Caco-2 (cell line): Measurements from ENCODE around the gene CYP51A1. TPM values are rescaled to one million over a fixed set of nuclear protein-coding genes. Genes with fewer than 3 reads are reported as not detected.
"Not testable (repeated sequence)": the region's sequence is repeated elsewhere in the genome, so short reads cannot be mapped to it uniquely, and the experiment has no call there.

ENCODE experiments used
- BruUV-seq: library from RNA; stranded (reverse); fragments of 400-500 nt; replicated peaks from 2 replicates; lab custom pipeline; 2021; lab: Mats Ljungman, UMichigan
- CTCF ChIA-PET: fragments of 300-600 bp; sonication (Branson Sonifier 250); formaldehyde crosslinking; loops from one replicate; lab custom pipeline; 2022; ENCODE audit warnings: antibody characterized with exemption; lab: Charles Lee
- POLR2A ChIA-PET: fragments of 300-600 bp; sonication (Branson Sonifier 250); formaldehyde crosslinking; loops from one replicate; lab custom pipeline; 2022; ENCODE audit warnings: antibody characterized with exemption; lab: Charles Lee
- DNase-seq, 2 experiments: peaks; one replicate each; pipeline versions ENCODE4 v3.0.0 to v3.0.0-alpha.2; 2020 to 2022
- H3K27me3 ChIP-seq: replicated peaks from 2 replicates; pipeline ENCODE4 v1.6.0; 2011; ENCODE audit warnings: low read length; ENCODE audit not compliant: control insufficient read depth, insufficient read depth
- H3K36me3 ChIP-seq: 2 replicates; pipeline ENCODE4 v1.5.1; 2011; ENCODE audit warnings: low read length; ENCODE audit not compliant: control insufficient read depth, insufficient read depth
- H3K4me1 ChIP-seq: fragments of 250-450 bp; sonication (Bioruptor Pico); 2 replicates; pipeline ENCODE4 v1.5.1; 2020; ENCODE audit warnings: mild to moderate bottlenecking
- H3K4me3 ChIP-seq: 2 replicates; pipeline ENCODE4 v1.5.1; 2011; ENCODE audit warnings: low read depth, mild to moderate bottlenecking, control low read depth, low read length
- H3K9me3 ChIP-seq: fragments of 250-450 bp; sonication (Bioruptor Pico); 2 replicates; pipeline ENCODE4 v1.5.1; 2020; ENCODE audit warnings: mild to moderate bottlenecking, moderate library complexity
- H3K27ac Mint-ChIP-seq: one replicate; pipeline ENCODE4 v1.8.0; 2022; ENCODE audit warnings: mixed read lengths; ENCODE audit not compliant: unreplicated experiment
- H3K27me3 Mint-ChIP-seq: one replicate; pipeline ENCODE4 v1.8.0; 2022; ENCODE audit warnings: mixed read lengths; ENCODE audit not compliant: insufficient read depth, unreplicated experiment
- H3K36me3 Mint-ChIP-seq: one replicate; pipeline ENCODE4 v1.8.0; 2022; ENCODE audit warnings: mild to moderate bottlenecking, mixed read lengths; ENCODE audit not compliant: insufficient read depth, unreplicated experiment
- H3K4me1 Mint-ChIP-seq: one replicate; pipeline ENCODE4 v1.8.0; 2022; ENCODE audit warnings: low read depth, mixed read lengths; ENCODE audit not compliant: unreplicated experiment
- H3K4me3 Mint-ChIP-seq: one replicate; pipeline ENCODE4 v1.8.0; 2022; ENCODE audit warnings: mild to moderate bottlenecking, moderate library complexity, mixed read lengths; ENCODE audit not compliant: unreplicated experiment
- H3K9me3 Mint-ChIP-seq: one replicate; pipeline ENCODE4 v1.8.0; 2022; ENCODE audit warnings: mixed read lengths; ENCODE audit not compliant: unreplicated experiment
- intact Hi-C: fragments of 100-400 bp; cut with micrococcal nuclease; formaldehyde crosslinking; loops from one replicate; pipeline ENCODE4 v1.10.0; 2022; ENCODE audit not compliant: unreplicated experiment
- total RNA-seq: library from RNA; stranded (reverse); gene quantifications from 2 replicates; pipeline ENCODE4 v1.2.3, GENCODE V29; 2022
- TF ChIP-seq, protein P1 (sequence below), 2 experiments: fragments of 200-600 bp in 1 of 2; IDR thresholded peaks; 1 replicate in 1 of 2; 2 replicates in 1 of 2; pipeline versions ENCODE4 v1.5.1 to v1.8.0; 2011 to 2022; ENCODE audit warnings: antibody characterized with exemption in 1 of 2, control low read depth in 1 of 2, inconsistent platforms in 1 of 2, low read depth in 1 of 2, low read length in 1 of 2, mild to moderate bottlenecking in 1 of 2, moderate library complexity in 1 of 2; ENCODE audit not compliant: insufficient read depth in 1 of 2, severe bottlenecking in 1 of 2, unreplicated experiment in 1 of 2

Gene CYP51A1
- total RNA-seq, 1 experiment from 2014 or later = 153 TPM

DNA sequence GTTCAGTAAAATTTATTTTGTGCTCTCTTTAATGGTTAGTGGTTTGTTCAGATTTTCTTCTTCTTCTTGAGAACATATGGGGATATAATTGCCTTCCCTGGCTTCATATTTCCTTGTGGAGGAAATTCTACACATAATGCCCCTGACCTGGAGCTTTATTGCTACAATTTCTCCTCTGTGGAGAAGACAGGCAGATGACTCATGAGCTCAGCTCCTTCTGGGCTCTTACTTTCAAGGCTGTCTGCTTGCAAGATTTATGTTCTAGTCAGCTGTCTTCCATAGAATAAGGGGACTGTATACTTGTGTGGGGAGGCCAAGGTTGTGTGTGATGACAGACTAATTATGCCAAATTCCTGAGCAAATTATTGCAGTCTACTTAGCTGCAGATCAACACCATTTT, 43.1 kb upstream of the CYP51A1 start:
- no peaks in the 10 kb centered on the region for H3K36me3 ChIP-seq
- no peaks in the 10 kb centered on the region for H3K4me1 ChIP-seq
- no peak for DNase-seq
- no peaks in the 10 kb centered on the region for H3K9me3 ChIP-seq
- H3K4me3 ChIP-seq = no peak overlapping the region
- intact Hi-C loops = no loop called here
- Mint-ChIP-seq H3K4me1 (no peaks in the 10 kb centered on the region), H3K27ac (no peak overlapping the region), H3K9me3 (no peaks in the 10 kb centered on the region), H3K36me3 (no peaks in the 10 kb centered on the region), H3K4me3 (no peak overlapping the region), H3K27me3 (peaks cover 2% of the 10 kb centered on the region)
- TF ChIP-seq, protein P1, sequence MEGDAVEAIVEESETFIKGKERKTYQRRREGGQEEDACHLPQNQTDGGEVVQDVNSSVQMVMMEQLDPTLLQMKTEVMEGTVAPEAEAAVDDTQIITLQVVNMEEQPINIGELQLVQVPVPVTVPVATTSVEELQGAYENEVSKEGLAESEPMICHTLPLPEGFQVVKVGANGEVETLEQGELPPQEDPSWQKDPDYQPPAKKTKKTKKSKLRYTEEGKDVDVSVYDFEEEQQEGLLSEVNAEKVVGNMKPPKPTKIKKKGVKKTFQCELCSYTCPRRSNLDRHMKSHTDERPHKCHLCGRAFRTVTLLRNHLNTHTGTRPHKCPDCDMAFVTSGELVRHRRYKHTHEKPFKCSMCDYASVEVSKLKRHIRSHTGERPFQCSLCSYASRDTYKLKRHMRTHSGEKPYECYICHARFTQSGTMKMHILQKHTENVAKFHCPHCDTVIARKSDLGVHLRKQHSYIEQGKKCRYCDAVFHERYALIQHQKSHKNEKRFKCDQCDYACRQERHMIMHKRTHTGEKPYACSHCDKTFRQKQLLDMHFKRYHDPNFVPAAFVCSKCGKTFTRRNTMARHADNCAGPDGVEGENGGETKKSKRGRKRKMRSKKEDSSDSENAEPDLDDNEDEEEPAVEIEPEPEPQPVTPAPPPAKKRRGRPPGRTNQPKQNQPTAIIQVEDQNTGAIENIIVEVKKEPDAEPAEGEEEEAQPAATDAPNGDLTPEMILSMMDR (IDR thresholded peaks at IDR 0.05; ENCODE audit: insufficient read depth in 1 of 2, low read depth in 1 of 2, low read length in 1 of 2, severe bottlenecking in 1 of 2, unreplicated experiment in 1 of 2) = no peak
- POLR2A ChIA-PET = no interaction called here
- no peaks in the 10 kb centered on the region for H3K27me3 ChIP-seq
- no TSS peak for BruUV-seq
- CTCF ChIA-PET = interaction anchor here (1.0 kb wide), 1 partner anchor 247 kb away, joined by 3 read pairs; no protein-coding TSS in a partner anchor

GRCh38 chr7:92169529-92169928, 35.3 kb upstream of the CYP51A1 start:
- H3K27ac Mint-ChIP-seq, H3K36me3 Mint-ChIP-seq, H3K4me3 Mint-ChIP-seq, CTCF ChIA-PET, H3K36me3 ChIP-seq, H3K4me3 ChIP-seq, H3K27me3 ChIP-seq, H3K4me1 Mint-ChIP-seq, BruUV-seq, intact Hi-C loops, H3K4me1 ChIP-seq, H3K9me3 ChIP-seq, POLR2A ChIA-PET, DNase-seq: not testable (repeated sequence)
- peaks cover 13% of the 10 kb centered on the region for H3K9me3 Mint-ChIP-seq
- H3K27me3 Mint-ChIP-seq = peaks cover 13% of the 10 kb centered on the region

- Histone ChIP-seq H3K4me1 (no peaks in the 10 kb centered on the region), H3K9me3 (no peaks in the 10 kb centered on the region), H3K4me3 (no peak overlapping the region), H3K27me3 (no peaks in the 10 kb centered on the region), H3K36me3 (no peaks in the 10 kb centered on the region)
- Mint-ChIP-seq H3K9me3 (no peaks in the 10 kb centered on the region), H3K27me3 (peaks cover 8% of the 10 kb centered on the region), H3K4me3 (no peak overlapping the region), H3K36me3 (no peaks in the 10 kb centered on the region), H3K4me1 (no peaks in the 10 kb centered on the region), H3K27ac (no peak overlapping the region)
- intact Hi-C loops = no loop called here
- ChIA-PET POLR2A (no interaction called here), CTCF (no interaction called here)
- BruUV-seq = no TSS peak
- TF ChIP-seq, protein P1 (IDR thresholded peaks at IDR 0.05; ENCODE audit: insufficient read depth in 1 of 2, low read depth in 1 of 2, low read length in 1 of 2, severe bottlenecking in 1 of 2, unreplicated experiment in 1 of 2) = no peak
- DNase-seq = no peak
Observed at GRCh38 chr7:92161271-92161670, 27.0 kb upstream of the CYP51A1 start.
